Neuronal stem cell (in vitro differentiated cells): Measurements from ENCODE around the gene TRIM3.

Experiments used
- DNase-seq: peaks from one replicate; pipeline ENCODE4 v3.0.0-alpha.2; 2013; ENCODE audit warnings: low spot score
- H2AFZ ChIP-seq: one replicate; pipeline ENCODE4 v1.6.1; 2013; ENCODE audit warnings: mild to moderate bottlenecking, low read length, inconsistent platforms
- H2AK5ac ChIP-seq: 2 replicates; pipeline ENCODE4 v1.6.1; 2013; ENCODE audit warnings: low read depth, mild to moderate bottlenecking, inconsistent platforms, low read length, moderate library complexity, mixed read lengths
- H2BK120ac ChIP-seq: 2 replicates; pipeline ENCODE4 v1.6.1; 2013; ENCODE audit warnings: low read depth, mild to moderate bottlenecking, inconsistent platforms, low read length, moderate library complexity, mixed read lengths
- H2BK12ac ChIP-seq: one replicate; pipeline ENCODE4 v1.6.1; 2013; ENCODE audit warnings: low read length, inconsistent platforms
- H2BK15ac ChIP-seq: 2 replicates; pipeline ENCODE4 v1.6.1; 2013; ENCODE audit warnings: mild to moderate bottlenecking, low read length, inconsistent platforms, mixed read lengths
- H2BK5ac ChIP-seq: one replicate; pipeline ENCODE4 v1.6.1; 2013; ENCODE audit warnings: inconsistent platforms, mild to moderate bottlenecking, low read length, moderate library complexity
- H3K14ac ChIP-seq: one replicate; pipeline ENCODE4 v1.6.1; 2013; ENCODE audit warnings: low read length, inconsistent platforms
- H3K18ac ChIP-seq: 2 replicates; pipeline ENCODE4 v1.6.1; 2013; ENCODE audit warnings: low read length, inconsistent platforms
- H3K23ac ChIP-seq: 2 replicates; pipeline ENCODE4 v1.6.1; 2013; ENCODE audit warnings: low read depth, mild to moderate bottlenecking, mixed read lengths, low read length, inconsistent platforms; ENCODE audit not compliant: poor library complexity
- H3K27ac ChIP-seq: replicated peaks from 3 replicates; pipeline ENCODE4 v1.5.1; 2013; ENCODE audit warnings: low read length, inconsistent platforms
- H3K27me3 ChIP-seq, 3 experiments: 2 replicates each; pipeline ENCODE4 v1.6.1; 2013; ENCODE audit warnings: low read length in 3 of 3, mild to moderate bottlenecking in 2 of 3, inconsistent platforms in 1 of 3, low read depth in 1 of 3, mixed read lengths in 1 of 3, moderate library complexity in 1 of 3; ENCODE audit not compliant: control insufficient read depth in 3 of 3, insufficient read depth in 3 of 3
- H3K36me3 ChIP-seq, 2 donors: replicated peaks in 1 of 2; 2 replicates each; pipeline ENCODE4 v1.6.1; 2013; ENCODE audit warnings: low read length in 2 of 2; ENCODE audit not compliant: control insufficient read depth in 2 of 2, insufficient read depth in 2 of 2
- H3K4ac ChIP-seq: 2 replicates; pipeline ENCODE4 v1.6.1; 2013; ENCODE audit warnings: inconsistent platforms, mild to moderate bottlenecking, low read length, moderate library complexity
- H3K4me1 ChIP-seq, 2 donors: 1 replicate in 1 of 2; 2 replicates in 1 of 2; pipeline ENCODE4 v1.6.1; 2013; ENCODE audit warnings: low read length in 2 of 2, low read depth in 1 of 2; ENCODE audit not compliant: control insufficient read depth in 2 of 2, insufficient read depth in 1 of 2
- H3K4me2 ChIP-seq: one replicate; pipeline ENCODE4 v1.6.1; 2013; ENCODE audit warnings: mild to moderate bottlenecking, low read length, inconsistent platforms; ENCODE audit not compliant: insufficient read depth, poor library complexity, severe bottlenecking
- H3K4me3 ChIP-seq, 2 donors: 2 replicates each; pipeline ENCODE4 v1.5.1; 2013; ENCODE audit warnings: low read length in 2 of 2, mild to moderate bottlenecking in 2 of 2, inconsistent platforms in 1 of 2, moderate library complexity in 1 of 2
- H3K79me1 ChIP-seq: one replicate; pipeline ENCODE4 v1.6.1; 2013; ENCODE audit warnings: low read depth, mild to moderate bottlenecking, inconsistent platforms, low read length, moderate library complexity
- H3K9ac ChIP-seq: one replicate; pipeline ENCODE4 v1.6.1; 2013; ENCODE audit warnings: mild to moderate bottlenecking, low read depth, low read length, inconsistent platforms; ENCODE audit not compliant: poor library complexity
- H3K9me3 ChIP-seq, 2 donors: replicated peaks in 1 of 2; 2 replicates each; pipeline versions ENCODE3 to v1.6.1; 2013; ENCODE audit warnings: low read length in 2 of 2, mild to moderate bottlenecking in 2 of 2, inconsistent platforms in 1 of 2, low read depth in 1 of 2, mixed read lengths in 1 of 2, moderate library complexity in 1 of 2; ENCODE audit not compliant: control insufficient read depth in 2 of 2, insufficient read depth in 1 of 2
- H4K8ac ChIP-seq: one replicate; pipeline ENCODE4 v1.6.1; 2013; ENCODE audit warnings: low read depth, mild to moderate bottlenecking, inconsistent platforms, low read length, moderate library complexity
- H4K91ac ChIP-seq: one replicate; pipeline ENCODE4 v1.6.1; 2013; ENCODE audit warnings: low read length, low read depth, mild to moderate bottlenecking, inconsistent platforms; ENCODE audit not compliant: poor library complexity
- WGBS, 2 donors: extraction: QIAGEN DNeasy Blood & Tissue Kit; methylation state at CpG; one replicate each; pipeline ENCODE4 v1.1.7; 2013; ENCODE audit warnings: missing lambda C conversion rate in 2 of 2, mixed read lengths in 1 of 2; ENCODE audit not compliant: insufficient read length in 2 of 2, insufficient replicate concordance in 1 of 2; ENCODE audit errors: extremely low coverage in 2 of 2; 5-methylcytosine and 5-hydroxymethylcytosine counted together

TRIM3 gene

DNA sequence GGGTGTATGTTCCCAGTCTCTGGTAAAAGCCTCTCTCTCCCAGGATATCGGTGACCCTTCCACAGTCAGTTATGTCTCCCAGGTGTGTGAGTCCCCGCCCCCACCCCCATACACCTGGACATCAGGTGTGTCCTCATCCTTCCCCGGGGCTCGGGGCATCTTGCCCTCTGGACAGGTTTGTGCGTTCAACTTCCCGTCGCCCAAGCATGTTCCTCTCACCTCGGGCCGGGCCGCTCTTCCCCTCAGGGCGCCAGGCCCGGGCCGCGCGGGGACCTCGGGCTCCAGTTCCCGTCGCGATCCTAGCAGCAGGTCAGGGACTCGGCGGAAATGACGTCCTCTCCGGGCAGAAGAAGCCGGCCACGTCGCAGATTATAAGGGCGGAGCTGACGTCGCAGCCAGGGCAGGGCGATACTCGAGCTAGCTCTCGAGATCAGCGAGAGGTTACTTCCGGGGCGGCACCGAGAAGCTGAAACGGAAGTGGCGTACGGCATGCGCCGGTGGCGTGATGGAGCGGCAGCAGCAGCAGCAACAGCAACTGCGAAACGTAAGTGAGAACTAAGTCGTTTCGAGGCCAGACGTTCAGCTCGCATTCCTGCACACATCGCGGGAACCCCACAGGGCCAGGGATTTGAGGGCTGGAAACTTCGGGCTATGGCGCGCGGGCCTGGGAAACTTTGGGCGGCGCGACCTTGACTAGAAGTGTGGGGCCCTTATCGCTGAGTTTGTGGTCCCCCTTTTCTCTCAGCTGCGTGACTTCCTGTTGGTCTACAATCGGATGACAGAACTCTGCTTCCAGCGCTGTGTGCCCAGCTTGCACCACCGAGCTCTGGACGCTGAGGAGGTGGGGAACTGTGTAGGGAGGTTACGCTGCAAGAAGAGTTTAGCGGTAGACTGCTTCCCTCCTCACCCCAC lies 7.5 kb upstream of the TRIM3 start, which contains the start of the genes ARFIP2 and TIMM10B:
Gene ARFIP2 (minus strand): TSS at position 320 of the 912 bp plus-strand sequence. CDS start 910 bp downstream, outside the sequence.
Gene TIMM10B (plus strand): TSS at position 490 of the 912 bp plus-strand sequence. CDS start 16 bp downstream, at position 506.
- H3K4ac ChIP-seq = no peak within 1 kb of the TSS
- H2BK15ac ChIP-seq = peak within 1 kb of the TSS; percentile 5
- H3K4me2 ChIP-seq = peak within 1 kb of the TSS; percentile 96
- peak within 1 kb of the TSS; percentile 82 for H2BK5ac ChIP-seq
- no peak within 1 kb of the TSS for H2BK120ac ChIP-seq
- H3K4me1 ChIP-seq = peaks cover 5 to 9% of the 10 kb centered on the region in 2 donors
- H3K79me1 ChIP-seq = peaks cover 14% of the 10 kb centered on the region
- peak within 1 kb of the TSS; percentile 86 for H3K18ac ChIP-seq
- peak within 1 kb of the TSS; percentile 33 for H2BK12ac ChIP-seq
- H3K14ac ChIP-seq = no peak within 1 kb of the TSS
- DNase-seq = peak; percentile 93
- peak within 1 kb of the TSS; percentile 86 for H3K23ac ChIP-seq
- peak within 1 kb of the TSS; percentile 96 for H3K9ac ChIP-seq
- peak within 1 kb of the TSS; percentile 84 to 88 for H3K4me3 ChIP-seq
- peak within 1 kb of the TSS; percentile 36 for H2AK5ac ChIP-seq
- H3K27ac ChIP-seq = peak within 1 kb of the TSS; percentile 57
- H2AFZ ChIP-seq = peak within 1 kb of the TSS; percentile 72
- H3K27me3 ChIP-seq = no peaks in the 10 kb centered on the region
- no peak within 1 kb of the TSS for H4K91ac ChIP-seq
- H3K9me3 ChIP-seq = no peaks in the 10 kb centered on the region
- H3K36me3 ChIP-seq = peaks cover 27 to 80% of the 10 kb centered on the region in 2 donors
- H4K8ac ChIP-seq = no peak within 1 kb of the TSS
- WGBS, 2 donors = no CpG with 5 or more reads among the region's 66 CpGs

- no peak for DNase-seq
- Histone ChIP-seq H3K36me3 (peaks cover 27 to 75% of the 10 kb centered on the region in 2 donors), H2BK12ac (no peak overlapping the region), H2BK120ac (no peak overlapping the region), H3K27me3 (no peaks in the 10 kb centered on the region), H3K14ac (no peak overlapping the region), H4K91ac (no peak overlapping the region), H3K79me1 (peaks cover 14% of the 10 kb centered on the region), H2BK5ac (peak overlapping the region; percentile 82), H4K8ac (no peak overlapping the region), H3K9me3 (no peaks in the 10 kb centered on the region), H2AK5ac (no peak overlapping the region), H3K4me3 (peak overlapping the region; percentile 84 to 88), H2AFZ (no peak overlapping the region), H3K4me2 (peak overlapping the region; percentile 96), H3K23ac (no peak overlapping the region), H3K4ac (no peak overlapping the region), H3K27ac (no peak overlapping the region), H3K9ac (peak overlapping the region; percentile 82), H3K4me1 (peaks cover 5 to 9% of the 10 kb centered on the region in 2 donors), H2BK15ac (no peak overlapping the region), H3K18ac (no peak overlapping the region)
- WGBS, 2 donors = no CpG with 5 or more reads among the region's 9 CpGs
Measured at GRCh38 chr11:6480299-6480914, 6.7 kb upstream of the TRIM3 start.

DNA sequence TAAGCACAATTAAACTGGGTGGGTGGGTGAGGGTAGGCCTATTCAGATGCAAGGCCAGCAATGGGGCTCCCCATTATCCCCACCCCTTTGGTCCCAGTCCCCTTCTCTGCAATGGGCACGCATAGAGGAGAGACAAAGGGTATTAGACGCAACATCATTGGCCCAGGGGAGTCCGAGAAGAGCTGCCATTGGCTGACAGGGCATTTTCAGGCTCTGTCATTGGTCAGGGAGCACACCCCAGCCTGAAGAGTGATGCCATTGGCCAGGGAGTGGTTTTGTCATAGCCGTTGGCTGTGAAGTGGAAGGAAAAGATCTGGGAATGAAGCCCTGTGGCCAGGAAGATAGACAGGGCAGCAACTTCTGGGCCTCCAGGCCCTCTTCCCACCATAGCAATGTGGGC lies 2.8 kb upstream of the TRIM3 start:
- no peak overlapping the region for H3K4me3 ChIP-seq
- H2BK5ac ChIP-seq = no peak overlapping the region
- no peak overlapping the region for H4K8ac ChIP-seq
- H3K23ac ChIP-seq = no peak overlapping the region
- H3K9ac ChIP-seq = no peak overlapping the region
- no CpG with 5 or more reads among the region's 4 CpGs for WGBS, 2 donors
- no peak overlapping the region for H3K4ac ChIP-seq
- peak overlapping the region; percentile 34 for H4K91ac ChIP-seq
- no peak overlapping the region for H2BK15ac ChIP-seq
- H3K36me3 ChIP-seq = peaks cover 15 to 40% of the 10 kb centered on the region in 2 donors
- no peak for DNase-seq
- H2BK120ac ChIP-seq = no peak overlapping the region
- H2BK12ac ChIP-seq = no peak overlapping the region
- H3K27me3 ChIP-seq = no peaks in the 10 kb centered on the region
- H2AK5ac ChIP-seq = no peak overlapping the region
- H2AFZ ChIP-seq = no peak overlapping the region
- H3K27ac ChIP-seq = no peak overlapping the region
- H3K14ac ChIP-seq = no peak overlapping the region
- H3K79me1 ChIP-seq = peaks cover 9% of the 10 kb centered on the region
- peaks cover 8 to 14% of the 10 kb centered on the region in 2 donors for H3K4me1 ChIP-seq
- H3K18ac ChIP-seq = no peak overlapping the region
- no peaks in the 10 kb centered on the region for H3K9me3 ChIP-seq
- no peak overlapping the region for H3K4me2 ChIP-seq

DNA sequence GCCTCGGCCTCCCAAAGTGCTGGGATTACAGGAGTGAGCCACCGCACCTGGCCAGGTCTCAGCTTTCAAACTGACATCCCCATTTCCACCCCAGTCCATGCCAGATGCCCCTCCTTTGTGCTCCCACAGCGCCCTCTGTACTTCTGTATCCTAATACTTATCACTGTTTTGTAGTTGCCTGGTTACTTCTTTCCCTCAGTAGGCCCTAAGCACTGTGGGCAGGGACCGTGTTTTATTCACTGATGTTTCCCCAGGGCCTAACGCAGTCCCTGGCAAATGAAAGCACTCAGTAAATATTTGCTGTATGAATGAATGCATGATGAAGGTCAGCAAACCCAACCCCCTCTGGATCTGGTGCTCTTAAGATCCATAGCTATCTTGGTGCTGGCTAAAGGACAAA lies 2.2 kb upstream of the TRIM3 start:
- H2AFZ ChIP-seq = no peak overlapping the region
- H2BK12ac ChIP-seq = no peak overlapping the region
- H3K27me3 ChIP-seq = no peaks in the 10 kb centered on the region
- no peak overlapping the region for H3K4me3 ChIP-seq
- no peak overlapping the region for H2BK15ac ChIP-seq
- H3K9ac ChIP-seq = no peak overlapping the region
- peaks cover 15 to 40% of the 10 kb centered on the region in 2 donors for H3K36me3 ChIP-seq
- no peak overlapping the region for H2BK5ac ChIP-seq
- no peak overlapping the region for H4K91ac ChIP-seq
- no peak overlapping the region for H3K23ac ChIP-seq
- no peak overlapping the region for H3K18ac ChIP-seq
- H4K8ac ChIP-seq = no peak overlapping the region
- H3K14ac ChIP-seq = no peak overlapping the region
- WGBS, 2 donors = no CpG with 5 or more reads among the region's 5 CpGs
- no peaks in the 10 kb centered on the region for H3K9me3 ChIP-seq
- H3K79me1 ChIP-seq = peaks cover 7% of the 10 kb centered on the region
- no peak overlapping the region for H2BK120ac ChIP-seq
- H3K4ac ChIP-seq = no peak overlapping the region
- no peak overlapping the region for H2AK5ac ChIP-seq
- H3K27ac ChIP-seq = no peak overlapping the region
- no peak for DNase-seq
- peaks cover 8 to 14% of the 10 kb centered on the region in 2 donors for H3K4me1 ChIP-seq
- no peak overlapping the region for H3K4me2 ChIP-seq
